Ectodermal cell (in vitro differentiated cells): Measurements from ENCODE around the gene EGFR.

Experiments
- H3K27ac ChIP-seq: 2 replicates; pipeline ENCODE4 v1.7.0; 2013; ENCODE audit warnings: mild to moderate bottlenecking, low read depth, low read length; ENCODE audit not compliant: insufficient read depth, poor library complexity, severe bottlenecking
- H3K27me3 ChIP-seq: 2 replicates; pipeline ENCODE4 v1.7.0; 2013; ENCODE audit warnings: mild to moderate bottlenecking, low read length; ENCODE audit not compliant: insufficient read depth, control insufficient read depth, poor library complexity, severe bottlenecking
- H3K36me3 ChIP-seq: one replicate; pipeline ENCODE4 v1.7.0; 2013; ENCODE audit warnings: low read length; ENCODE audit not compliant: control insufficient read depth, insufficient read depth
- H3K4me1 ChIP-seq: one replicate; pipeline ENCODE4 v1.7.0; 2013; ENCODE audit warnings: low read length; ENCODE audit not compliant: control insufficient read depth, insufficient read depth
- H3K4me3 ChIP-seq: 2 replicates; pipeline ENCODE4 v1.7.0; 2013; ENCODE audit warnings: low read depth, low read length, control low read depth; ENCODE audit not compliant: insufficient read depth
- H3K9me3 ChIP-seq: 2 replicates; pipeline ENCODE4 v1.7.0; 2013; ENCODE audit warnings: mild to moderate bottlenecking, low read length, moderate library complexity; ENCODE audit not compliant: control insufficient read depth
- WGBS, 2 experiments: methylation state at CpG; one replicate each; pipeline ENCODE4 v1.1.7; 2013; ENCODE audit warnings: missing lambda C conversion rate in 2 of 2; 5-methylcytosine and 5-hydroxymethylcytosine counted together

Gene EGFR

DNA sequence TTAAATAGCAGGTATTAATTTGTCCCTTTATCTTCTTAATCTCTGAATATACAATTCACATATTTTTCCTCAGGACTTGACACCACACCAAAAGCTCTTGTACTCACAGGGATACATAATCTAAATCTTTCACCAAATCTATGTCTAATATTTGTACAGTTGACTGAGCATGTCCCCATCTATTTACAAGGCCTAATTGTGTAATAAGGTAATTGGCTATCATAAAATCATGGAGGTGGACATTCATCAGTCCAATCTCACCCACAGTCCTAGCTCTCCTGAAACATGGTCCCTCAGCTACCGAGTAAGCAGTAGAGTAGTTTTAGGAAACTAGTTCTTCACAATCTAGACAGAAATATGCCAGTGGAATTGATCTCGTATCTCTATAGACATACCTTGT is 30.3 kb upstream of the EGFR start:
- Histone ChIP-seq H3K4me3 (no peak overlapping the region), H3K4me1 (no peaks in the 10 kb centered on the region), H3K27ac (no peak overlapping the region)

DNA sequence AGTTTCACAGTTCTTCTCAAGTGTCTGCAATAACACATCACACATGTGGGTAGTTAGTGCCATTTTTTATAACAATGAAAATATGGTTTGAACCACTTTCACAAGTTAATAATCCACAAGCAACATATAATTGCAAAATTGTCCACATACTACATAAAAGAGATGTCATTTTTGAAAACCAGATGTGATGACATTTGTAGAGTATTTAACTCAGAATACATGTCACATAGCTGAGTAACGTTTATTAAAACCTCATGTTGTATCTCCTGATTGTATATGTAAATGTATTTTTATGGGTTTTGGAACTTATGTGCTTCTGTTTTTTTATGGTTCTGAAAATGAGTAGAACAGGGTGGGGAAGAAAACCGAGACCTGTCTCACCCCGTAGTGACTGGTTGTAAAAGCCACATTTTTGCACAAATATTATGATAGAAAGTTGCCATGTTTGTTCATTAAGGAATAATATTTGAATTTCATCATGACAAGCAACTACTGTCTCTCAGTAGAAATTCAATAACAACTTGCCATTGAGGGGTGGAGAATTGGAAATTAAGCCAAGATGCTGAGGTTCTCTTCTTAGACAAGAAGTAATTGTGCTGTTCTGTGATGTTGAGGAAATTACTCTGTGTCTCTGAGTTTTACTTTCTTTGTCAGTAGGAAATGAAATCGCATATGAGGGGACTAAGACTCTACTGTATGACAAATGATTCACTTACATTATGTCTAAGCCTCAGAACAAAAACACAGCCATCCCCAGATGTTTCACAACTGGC is 29.2 kb upstream of the EGFR start:
- Histone ChIP-seq H3K27ac (no peak overlapping the region), H3K4me1 (no peaks in the 10 kb centered on the region), H3K9me3 (no peaks in the 10 kb centered on the region), H3K4me3 (no peak overlapping the region), H3K36me3 (no peaks in the 10 kb centered on the region), H3K27me3 (no peaks in the 10 kb centered on the region)
- 90 to 95% methylated on average over 4 of the region's 4 CpGs for WGBS, 2 experiments

More for the DNA sequence above, 30.3 kb upstream of the EGFR start:
- Histone ChIP-seq H3K9me3 (no peaks in the 10 kb centered on the region), H3K36me3 (no peaks in the 10 kb centered on the region), H3K27me3 (no peaks in the 10 kb centered on the region)
- 94 to 100% methylated on average over 2 of the region's 2 CpGs for WGBS, 2 experiments

- no peaks in the 10 kb centered on the region for H3K27me3 ChIP-seq
- no peak overlapping the region for H3K4me3 ChIP-seq
- no peaks in the 10 kb centered on the region for H3K9me3 ChIP-seq
- H3K36me3 ChIP-seq: no peaks in the 10 kb centered on the region
- no peaks in the 10 kb centered on the region for H3K4me1 ChIP-seq
- 91 to 92% methylated on average over 13 of the region's 13 CpGs for WGBS, 2 experiments
- no peak overlapping the region for H3K27ac ChIP-seq
These were observed 27.5 kb upstream of the EGFR start for GRCh38 chr7:54991341-54991740.

DNA sequence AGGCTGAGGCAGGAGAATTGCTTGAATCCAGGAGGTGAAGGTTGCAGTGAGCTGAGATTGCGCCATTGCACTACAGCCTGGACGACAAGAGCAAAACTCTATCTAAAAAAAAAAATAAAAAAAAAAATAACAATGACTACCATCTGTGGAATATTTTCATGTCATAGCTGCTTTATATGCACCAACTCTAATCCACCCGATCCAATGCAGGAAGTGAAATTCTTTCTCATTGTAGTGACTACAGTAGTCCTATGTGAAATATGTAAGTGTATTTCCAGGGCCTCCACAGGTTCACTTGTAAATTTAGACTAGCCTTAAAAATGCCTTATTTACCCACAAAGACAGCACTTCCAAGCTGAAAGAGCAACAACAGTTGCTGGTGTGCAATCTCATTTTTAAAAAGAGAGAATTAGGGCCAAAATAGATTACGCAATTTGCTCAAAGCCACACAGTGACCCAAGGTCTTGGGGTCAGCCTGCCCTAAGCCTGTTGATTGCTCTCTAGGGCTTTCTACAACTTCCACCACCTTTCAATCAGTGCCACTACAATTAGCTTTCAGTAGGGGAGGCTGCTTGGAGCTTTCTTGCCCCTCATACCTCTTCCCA is 25.8 kb upstream of the EGFR start:
- Histone ChIP-seq H3K4me1 (no peaks in the 10 kb centered on the region), H3K27me3 (no peaks in the 10 kb centered on the region), H3K36me3 (no peaks in the 10 kb centered on the region), H3K9me3 (no peaks in the 10 kb centered on the region), H3K4me3 (no peak overlapping the region), H3K27ac (no peak overlapping the region)
- 89 to 99% methylated on average over 2 to 4 of the region's 4 CpGs for WGBS, 2 experiments

- H3K4me1 ChIP-seq: no peaks in the 10 kb centered on the region
- no peaks in the 10 kb centered on the region for H3K9me3 ChIP-seq
- H3K36me3 ChIP-seq: no peaks in the 10 kb centered on the region
- no peaks in the 10 kb centered on the region for H3K27me3 ChIP-seq
- H3K27ac ChIP-seq: no peak overlapping the region
- H3K4me3 ChIP-seq: no peak overlapping the region
- WGBS, 2 experiments: 89 to 98% methylated on average over 5 of the region's 5 CpGs
These were observed 23.7 kb upstream of the EGFR start for GRCh38 chr7:54995166-54995565.

DNA sequence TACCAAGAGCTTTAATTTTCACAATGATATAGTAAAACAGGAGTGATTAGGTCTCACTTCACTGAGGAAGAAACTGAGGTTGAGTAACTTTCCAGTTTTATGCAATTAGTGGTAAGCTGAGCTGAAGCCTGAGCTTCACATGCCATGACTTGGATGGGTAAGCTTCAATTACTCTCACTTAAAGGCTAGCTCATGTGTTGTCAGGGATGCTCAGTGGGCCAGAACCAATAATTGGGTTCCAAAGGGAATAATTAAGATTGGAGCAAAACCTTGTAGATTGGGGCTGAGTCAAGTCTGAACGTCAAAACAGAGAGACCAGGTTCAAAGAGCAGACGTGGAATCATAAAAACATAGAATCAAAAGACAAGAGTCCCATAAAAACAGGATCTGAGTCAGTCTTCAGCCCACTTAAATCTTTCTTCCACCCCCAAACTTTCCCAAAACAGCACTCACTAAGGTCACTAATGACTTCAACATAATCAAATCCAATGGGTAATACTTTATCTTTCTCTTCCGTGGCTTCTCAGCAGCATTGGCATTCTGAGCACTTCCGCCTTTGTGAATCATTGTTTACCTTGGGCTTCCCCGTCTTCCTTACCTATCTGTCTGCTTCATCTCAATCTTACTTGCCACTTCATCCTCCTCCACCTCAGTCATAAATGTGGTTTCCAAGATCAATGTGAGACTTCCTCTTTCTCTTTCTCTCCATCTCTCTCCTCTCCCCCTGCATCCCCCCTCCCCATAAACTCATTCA is 23.0 kb upstream of the EGFR start:
- Histone ChIP-seq H3K4me1 (no peaks in the 10 kb centered on the region), H3K27me3 (no peaks in the 10 kb centered on the region), H3K27ac (no peak overlapping the region), H3K36me3 (no peaks in the 10 kb centered on the region), H3K9me3 (no peaks in the 10 kb centered on the region), H3K4me3 (no peak overlapping the region)
- WGBS, 2 experiments: 85% methylated on average over 5 of the region's 5 CpGs

DNA sequence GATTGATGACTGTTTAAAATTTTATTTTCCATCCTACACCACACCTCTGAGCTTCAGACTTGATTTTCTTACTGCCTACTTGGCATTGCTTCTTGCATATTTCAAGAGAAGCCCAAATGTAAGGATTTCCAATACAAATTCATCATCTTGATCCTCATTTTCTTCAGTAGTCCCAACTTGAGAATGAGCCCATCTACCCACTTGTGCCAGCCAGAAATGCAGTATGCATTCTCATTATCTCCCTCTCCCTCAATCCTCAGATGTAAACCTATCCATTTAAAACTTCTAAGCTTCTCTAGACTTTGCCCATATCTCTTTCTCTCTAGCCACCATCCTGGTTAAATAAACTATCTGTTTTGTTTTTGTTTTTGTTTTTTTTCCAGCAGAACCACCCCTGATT is 22.4 kb upstream of the EGFR start:
- H3K4me3 ChIP-seq: no peak overlapping the region
- no peaks in the 10 kb centered on the region for H3K27me3 ChIP-seq

DNA sequence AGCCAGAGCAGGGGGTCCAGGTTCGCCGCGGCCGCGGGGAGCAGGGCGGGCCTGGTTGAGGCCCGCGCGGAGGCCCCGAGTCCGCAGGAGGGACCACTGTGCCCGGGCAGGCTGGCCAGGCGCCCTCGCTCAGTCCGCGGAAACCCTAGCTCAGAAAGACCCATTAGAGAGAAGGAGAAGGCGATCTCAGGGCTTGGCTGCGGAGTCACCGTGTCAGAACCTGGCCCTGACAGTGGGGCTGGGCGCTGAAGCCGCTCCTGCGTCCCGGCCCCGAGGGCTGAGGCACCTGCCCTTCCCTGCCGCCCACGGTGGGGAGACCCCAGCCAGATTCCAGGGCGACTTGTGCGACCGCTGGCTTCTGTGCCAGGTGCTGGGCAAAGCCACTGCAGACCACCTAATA is 14.2 kb upstream of the EGFR start:
- no peaks in the 10 kb centered on the region for H3K27me3 ChIP-seq
- WGBS, 2 experiments: 93 to 96% methylated on average over 29 of the region's 29 CpGs
- H3K4me3 ChIP-seq: no peak overlapping the region
- no peaks in the 10 kb centered on the region for H3K4me1 ChIP-seq
- H3K9me3 ChIP-seq: no peaks in the 10 kb centered on the region
- no peak overlapping the region for H3K27ac ChIP-seq
- no peaks in the 10 kb centered on the region for H3K36me3 ChIP-seq

More for the DNA sequence above, 22.4 kb upstream of the EGFR start:
- Histone ChIP-seq H3K36me3 (no peaks in the 10 kb centered on the region), H3K27ac (no peak overlapping the region), H3K9me3 (no peaks in the 10 kb centered on the region), H3K4me1 (no peaks in the 10 kb centered on the region)

DNA sequence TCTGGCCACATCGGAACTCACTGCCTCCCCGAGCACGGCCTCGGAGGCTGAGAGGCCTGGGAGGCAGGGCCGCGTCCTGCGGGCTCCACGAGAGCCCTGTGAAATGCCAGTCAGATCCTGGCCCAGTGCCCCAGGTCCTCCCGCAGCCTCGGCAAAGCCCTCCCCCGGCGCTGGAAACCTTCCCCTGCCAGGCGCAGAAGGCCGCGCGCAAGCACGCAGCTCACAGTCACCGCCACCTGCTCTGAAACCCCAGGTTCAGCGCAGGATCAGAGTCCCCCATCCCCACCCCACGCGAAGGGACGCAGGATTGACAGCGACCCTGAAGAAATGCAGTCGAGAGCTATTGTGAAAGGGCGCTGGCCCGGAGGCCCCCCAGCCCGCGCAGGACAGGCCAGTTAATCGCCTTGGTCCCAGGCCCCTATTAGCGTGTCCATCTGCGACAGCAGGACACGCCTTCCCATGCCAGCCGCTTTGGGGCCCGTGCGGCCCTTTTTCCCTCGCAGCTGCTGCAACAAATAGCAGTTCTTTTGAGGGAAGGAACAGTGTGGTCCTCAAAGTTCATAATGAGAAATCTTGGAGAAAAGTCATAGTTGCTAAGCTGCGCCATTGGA is 13.5 kb upstream of the EGFR start:
- Histone ChIP-seq H3K27me3 (no peaks in the 10 kb centered on the region), H3K9me3 (no peaks in the 10 kb centered on the region), H3K4me3 (no peak overlapping the region), H3K4me1 (no peaks in the 10 kb centered on the region), H3K27ac (no peak overlapping the region), H3K36me3 (no peaks in the 10 kb centered on the region)
- WGBS, 2 experiments: 96% methylated on average over 37 of the region's 37 CpGs

GRCh38 chr7:55006499-55006898 is 12.3 kb upstream of the EGFR start:
- H3K9me3 ChIP-seq: no peaks in the 10 kb centered on the region
- no peaks in the 10 kb centered on the region for H3K27me3 ChIP-seq
- H3K27ac ChIP-seq: no peak overlapping the region
- no peaks in the 10 kb centered on the region for H3K4me1 ChIP-seq
- 77 to 81% methylated on average over 11 of the region's 11 CpGs for WGBS, 2 experiments
- H3K36me3 ChIP-seq: no peaks in the 10 kb centered on the region
- no peak overlapping the region for H3K4me3 ChIP-seq
